ENCODE results near the gene COL4A1. TPM values are rescaled to one million over a fixed set of nuclear protein-coding genes. Genes with fewer than 3 reads are reported as not detected.

COL4A1 gene
- polyA plus RNA-seq, 2 of the 4 experiments (the other 2 are of a cell fraction) = 23.8 to 71.3 TPM

DNA sequence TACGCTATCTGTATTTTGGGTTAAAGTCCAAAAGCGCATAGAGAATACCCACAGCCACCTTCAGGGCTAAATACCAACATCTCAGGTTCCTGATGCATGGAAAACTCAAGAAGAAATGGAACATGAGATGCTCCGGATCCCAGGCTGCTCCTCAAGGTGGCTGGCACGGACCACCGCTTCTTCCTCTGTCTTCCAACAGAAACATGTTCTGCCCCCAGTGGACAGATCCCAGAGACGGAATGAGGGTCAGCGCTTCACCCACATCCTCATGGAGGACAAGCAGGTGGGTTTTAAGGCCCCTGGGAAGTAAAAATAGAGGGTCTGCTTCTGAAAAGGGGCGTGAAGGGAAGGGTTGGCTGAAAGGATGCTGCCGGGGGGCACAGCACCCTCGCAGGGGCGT is 17.3 kb downstream of the COL4A1 start:
- no peak for TF ChIP-seq ZSCAN20 (CRISPR knock-in tag; IDR thresholded peaks at IDR 0.05)
- TF ChIP-seq USF2 (IDR thresholded peaks at IDR 0.05) = no peak
- TF ChIP-seq RAD21 (conservative IDR thresholded peaks at IDR 0.05 in 1 of 2, IDR thresholded peaks at IDR 0.05 in 1 of 2) = no peak
- no peak for TF ChIP-seq RCOR1 (IDR thresholded peaks at IDR 0.05; ENCODE audit: low read depth, low read length)
- TF ChIP-seq ESRRA (IDR thresholded peaks at IDR 0.05; ENCODE audit: borderline replicate concordance, low read length) = no peak
- no peak for TF ChIP-seq NR3C1 (IDR thresholded peaks at IDR 0.05)
- no peak for TF ChIP-seq MAFK (IDR thresholded peaks at IDR 0.05; ENCODE audit: partially characterized antibody)
- TF ChIP-seq PBX3 (IDR thresholded peaks at IDR 0.05) = no peak
- TF ChIP-seq BCL3 (IDR thresholded peaks at IDR 0.05) = no peak
- TF ChIP-seq ATOH8 (CRISPR knock-in tag; IDR thresholded peaks at IDR 0.05; ENCODE audit: low read depth) = no peak
- TF ChIP-seq, protein P1, sequence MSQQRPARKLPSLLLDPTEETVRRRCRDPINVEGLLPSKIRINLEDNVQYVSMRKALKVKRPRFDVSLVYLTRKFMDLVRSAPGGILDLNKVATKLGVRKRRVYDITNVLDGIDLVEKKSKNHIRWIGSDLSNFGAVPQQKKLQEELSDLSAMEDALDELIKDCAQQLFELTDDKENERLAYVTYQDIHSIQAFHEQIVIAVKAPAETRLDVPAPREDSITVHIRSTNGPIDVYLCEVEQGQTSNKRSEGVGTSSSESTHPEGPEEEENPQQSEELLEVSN (IDR thresholded peaks at IDR 0.05; ENCODE audit: borderline replicate concordance, low read depth) = no peak
- no peak for TF ChIP-seq CBX2 (IDR thresholded peaks at IDR 0.05; ENCODE audit: borderline replicate concordance, low read depth)
- no peak for TF ChIP-seq FOXS1 (CRISPR knock-in tag; IDR thresholded peaks at IDR 0.05)
- DNase-seq (ENCODE audit: low read depth in 1 of 2, low spot score in 1 of 2) (no peak), ATAC-seq (no peak), FAIRE-seq (no peak)
- CTCF ChIA-PET = interaction anchor here (1.1 kb wide), 1 partner anchor 17 kb away, joined by 3 read pairs; the partner anchor contains the start of gene COL4A1
- Histone ChIP-seq H3K4me3 (no peak overlapping the region), H3K4me2 (no peak overlapping the region), H3K27ac (no peak overlapping the region), H3K4me1 (no peaks in the 10 kb centered on the region), H3K9me3 (no peaks in the 10 kb centered on the region)
- POLR2A ChIA-PET = no interaction called here
- 87% methylated on average over 11 of the region's 11 CpGs for WGBS (ENCODE audit: missing lambda C conversion rate)

GRCh38 chr13:110289174-110289573 is 17.8 kb downstream of the COL4A1 start:
- DNase-seq (ENCODE audit: low read depth in 1 of 2, low spot score in 1 of 2) = no peak
- Histone ChIP-seq H3K4me1 (no peaks in the 10 kb centered on the region), H3K27ac (no peak overlapping the region), H3K9me3 (no peaks in the 10 kb centered on the region), H3K4me3 (no peak overlapping the region), H3K4me2 (no peak overlapping the region)
- CTCF ChIA-PET = interaction anchor here (1.1 kb wide), 1 partner anchor 17 kb away, joined by 3 read pairs; the partner anchor contains the start of gene COL4A1
- POLR2A ChIA-PET = no interaction called here
- WGBS (ENCODE audit: missing lambda C conversion rate) = 72% methylated on average over 9 of the region's 9 CpGs
- no peak for ATAC-seq
- TF ChIP-seq POLR2AphosphoS2 (conservative IDR thresholded peaks at IDR 0.05; ENCODE audit: low read length) (no peak), EP300 (IDR thresholded peaks at IDR 0.05) (no peak), HOXB5 (CRISPR knock-in tag; IDR thresholded peaks at IDR 0.05) (no peak), HEYL (CRISPR knock-in tag; IDR thresholded peaks at IDR 0.05) (no peak), SMC3 (IDR thresholded peaks at IDR 0.05) (no peak), CBX2 (IDR thresholded peaks at IDR 0.05; ENCODE audit: borderline replicate concordance, low read depth) (no peak), MYC (IDR thresholded peaks at IDR 0.05; ENCODE audit: borderline replicate concordance, low read length) (no peak), FOXS1 (CRISPR knock-in tag; IDR thresholded peaks at IDR 0.05) (no peak), POLR2A (IDR thresholded peaks at IDR 0.05; ENCODE audit: low read length) (no peak), JUN (IDR thresholded peaks at IDR 0.05) (no peak), CHD2 (IDR thresholded peaks at IDR 0.05; ENCODE audit: low read length, partially characterized antibody) (no peak), PBX3 (IDR thresholded peaks at IDR 0.05) (no peak), BCL3 (IDR thresholded peaks at IDR 0.05) (no peak)
- TF ChIP-seq, protein P2, sequence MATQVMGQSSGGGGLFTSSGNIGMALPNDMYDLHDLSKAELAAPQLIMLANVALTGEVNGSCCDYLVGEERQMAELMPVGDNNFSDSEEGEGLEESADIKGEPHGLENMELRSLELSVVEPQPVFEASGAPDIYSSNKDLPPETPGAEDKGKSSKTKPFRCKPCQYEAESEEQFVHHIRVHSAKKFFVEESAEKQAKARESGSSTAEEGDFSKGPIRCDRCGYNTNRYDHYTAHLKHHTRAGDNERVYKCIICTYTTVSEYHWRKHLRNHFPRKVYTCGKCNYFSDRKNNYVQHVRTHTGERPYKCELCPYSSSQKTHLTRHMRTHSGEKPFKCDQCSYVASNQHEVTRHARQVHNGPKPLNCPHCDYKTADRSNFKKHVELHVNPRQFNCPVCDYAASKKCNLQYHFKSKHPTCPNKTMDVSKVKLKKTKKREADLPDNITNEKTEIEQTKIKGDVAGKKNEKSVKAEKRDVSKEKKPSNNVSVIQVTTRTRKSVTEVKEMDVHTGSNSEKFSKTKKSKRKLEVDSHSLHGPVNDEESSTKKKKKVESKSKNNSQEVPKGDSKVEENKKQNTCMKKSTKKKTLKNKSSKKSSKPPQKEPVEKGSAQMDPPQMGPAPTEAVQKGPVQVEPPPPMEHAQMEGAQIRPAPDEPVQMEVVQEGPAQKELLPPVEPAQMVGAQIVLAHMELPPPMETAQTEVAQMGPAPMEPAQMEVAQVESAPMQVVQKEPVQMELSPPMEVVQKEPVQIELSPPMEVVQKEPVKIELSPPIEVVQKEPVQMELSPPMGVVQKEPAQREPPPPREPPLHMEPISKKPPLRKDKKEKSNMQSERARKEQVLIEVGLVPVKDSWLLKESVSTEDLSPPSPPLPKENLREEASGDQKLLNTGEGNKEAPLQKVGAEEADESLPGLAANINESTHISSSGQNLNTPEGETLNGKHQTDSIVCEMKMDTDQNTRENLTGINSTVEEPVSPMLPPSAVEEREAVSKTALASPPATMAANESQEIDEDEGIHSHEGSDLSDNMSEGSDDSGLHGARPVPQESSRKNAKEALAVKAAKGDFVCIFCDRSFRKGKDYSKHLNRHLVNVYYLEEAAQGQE (IDR thresholded peaks at IDR 0.05) = no peak
- TF ChIP-seq, protein P3, sequence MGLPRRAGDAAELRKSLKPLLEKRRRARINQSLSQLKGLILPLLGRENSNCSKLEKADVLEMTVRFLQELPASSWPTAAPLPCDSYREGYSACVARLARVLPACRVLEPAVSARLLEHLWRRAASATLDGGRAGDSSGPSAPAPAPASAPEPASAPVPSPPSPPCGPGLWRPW (IDR thresholded peaks at IDR 0.05) = no peak
- TF ChIP-seq, protein P4, sequence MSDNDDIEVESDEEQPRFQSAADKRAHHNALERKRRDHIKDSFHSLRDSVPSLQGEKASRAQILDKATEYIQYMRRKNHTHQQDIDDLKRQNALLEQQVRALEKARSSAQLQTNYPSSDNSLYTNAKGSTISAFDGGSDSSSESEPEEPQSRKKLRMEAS (IDR thresholded peaks at IDR 0.05) = no peak
- no peak for FAIRE-seq

Data from A549 (cell line).